Progenitor cell of endocrine pancreas (in vitro differentiated cells): Measurements from ENCODE around the gene LRRC27. TPM values are rescaled to one million over a fixed set of nuclear protein-coding genes. Genes with fewer than 3 reads are reported as not detected.
A peak's percentile ranks its signal among the peaks of the same experiment; 100 is the strongest.

Experiments used
- DNase-seq: peaks from one replicate; pipeline ENCODE4 v3.0.0; 2021; ENCODE audit warnings: low spot score; ENCODE audit not compliant: unreplicated experiment
- H3K27ac Mint-ChIP-seq: 2 replicates; pipeline ENCODE4 v1.8.0; 2021; ENCODE audit warnings: mild to moderate bottlenecking, moderate library complexity, mixed read lengths
- H3K27me3 Mint-ChIP-seq: 2 replicates; pipeline ENCODE4 v1.8.0; 2021; ENCODE audit warnings: mixed read lengths
- H3K36me3 Mint-ChIP-seq: 2 replicates; pipeline ENCODE4 v1.8.0; 2022; ENCODE audit warnings: mixed read lengths; ENCODE audit not compliant: insufficient read depth
- H3K4me1 Mint-ChIP-seq: 2 replicates; pipeline ENCODE4 v1.8.0; 2021; ENCODE audit warnings: low read depth, mixed read lengths
- H3K4me3 Mint-ChIP-seq: 2 replicates; pipeline ENCODE4 v1.8.0; 2021; ENCODE audit warnings: low read depth, mild to moderate bottlenecking, moderate library complexity, mixed read lengths
- H3K9me3 Mint-ChIP-seq: 2 replicates; pipeline ENCODE4 v1.8.0; 2021; ENCODE audit warnings: low read depth, mixed read lengths
- total RNA-seq: library from RNA; stranded (reverse); gene quantifications from 2 replicates; pipeline ENCODE4 v1.2.1, GENCODE V29; 2021
- TF ChIP-seq, protein P1 (sequence below): fragments of 200-600 bp; sonication (generic); IDR thresholded peaks from one replicate; pipeline ENCODE4 v1.5.0; 2021; ENCODE audit warnings: antibody characterized with exemption, mild to moderate bottlenecking; ENCODE audit not compliant: unreplicated experiment

LRRC27 gene
- total RNA-seq, 1 donor from 2014 or later = 22.1 TPM

DNA sequence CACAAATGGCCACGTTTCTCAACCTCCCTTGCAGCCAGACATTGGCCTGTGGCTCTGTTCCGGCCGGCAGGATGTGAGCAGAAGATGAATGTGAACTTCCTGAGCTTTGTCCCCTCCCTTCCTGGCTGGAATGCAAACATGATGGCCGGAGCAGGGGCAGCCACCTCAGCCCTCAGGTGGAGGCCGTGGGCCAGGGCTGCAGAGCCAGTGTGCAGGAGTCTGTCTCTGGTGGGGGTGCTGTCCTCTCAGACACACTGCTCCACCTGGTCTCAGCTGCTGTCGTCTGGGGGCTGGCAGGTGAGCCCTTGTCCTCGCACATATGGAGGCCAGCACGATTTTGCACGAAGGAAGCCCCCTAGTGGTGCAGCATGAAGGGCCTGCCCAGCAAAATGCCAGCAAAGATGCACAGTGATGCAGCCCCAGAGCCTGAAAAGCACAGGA lies 39.7 kb downstream of the LRRC27 start:
- no peak for DNase-seq
- no peak overlapping the region for H3K27ac Mint-ChIP-seq
- H3K27me3 Mint-ChIP-seq = peaks cover 5% of the 10 kb centered on the region
- TF ChIP-seq, protein P1, sequence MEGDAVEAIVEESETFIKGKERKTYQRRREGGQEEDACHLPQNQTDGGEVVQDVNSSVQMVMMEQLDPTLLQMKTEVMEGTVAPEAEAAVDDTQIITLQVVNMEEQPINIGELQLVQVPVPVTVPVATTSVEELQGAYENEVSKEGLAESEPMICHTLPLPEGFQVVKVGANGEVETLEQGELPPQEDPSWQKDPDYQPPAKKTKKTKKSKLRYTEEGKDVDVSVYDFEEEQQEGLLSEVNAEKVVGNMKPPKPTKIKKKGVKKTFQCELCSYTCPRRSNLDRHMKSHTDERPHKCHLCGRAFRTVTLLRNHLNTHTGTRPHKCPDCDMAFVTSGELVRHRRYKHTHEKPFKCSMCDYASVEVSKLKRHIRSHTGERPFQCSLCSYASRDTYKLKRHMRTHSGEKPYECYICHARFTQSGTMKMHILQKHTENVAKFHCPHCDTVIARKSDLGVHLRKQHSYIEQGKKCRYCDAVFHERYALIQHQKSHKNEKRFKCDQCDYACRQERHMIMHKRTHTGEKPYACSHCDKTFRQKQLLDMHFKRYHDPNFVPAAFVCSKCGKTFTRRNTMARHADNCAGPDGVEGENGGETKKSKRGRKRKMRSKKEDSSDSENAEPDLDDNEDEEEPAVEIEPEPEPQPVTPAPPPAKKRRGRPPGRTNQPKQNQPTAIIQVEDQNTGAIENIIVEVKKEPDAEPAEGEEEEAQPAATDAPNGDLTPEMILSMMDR = peak; percentile 44
- peaks cover 25% of the 10 kb centered on the region for H3K36me3 Mint-ChIP-seq
- peaks cover 1% of the 10 kb centered on the region for H3K4me1 Mint-ChIP-seq
- H3K4me3 Mint-ChIP-seq = no peak overlapping the region
- no peaks in the 10 kb centered on the region for H3K9me3 Mint-ChIP-seq

DNA sequence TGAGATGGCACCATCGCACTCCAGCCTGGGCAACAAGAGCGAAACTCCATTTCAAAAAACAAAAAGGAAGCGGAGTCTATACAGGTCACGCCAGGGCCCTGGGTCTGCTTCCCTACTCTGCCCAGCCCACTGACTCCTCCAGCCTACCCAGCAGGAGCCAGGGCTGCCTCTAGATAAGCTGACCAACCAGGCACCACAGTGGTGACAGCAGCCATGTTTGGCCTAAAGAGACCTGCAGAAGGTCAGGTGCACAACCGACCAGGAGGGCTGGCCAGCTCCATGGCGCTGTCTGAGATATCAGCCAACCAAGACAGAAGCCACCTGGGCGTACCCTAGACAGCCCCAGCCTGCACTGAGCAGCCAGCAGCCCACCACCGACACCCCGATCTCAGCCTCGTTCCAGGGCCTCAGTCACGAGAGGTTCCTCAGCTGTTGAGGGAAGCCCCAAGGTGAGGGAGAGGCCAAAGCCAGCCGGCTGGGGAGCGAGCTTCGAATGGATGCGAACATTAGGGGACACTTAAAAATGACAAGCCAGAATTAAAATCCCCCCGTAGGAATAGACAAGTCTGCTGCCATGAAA lies 40.6 kb downstream of the LRRC27 start:
- Mint-ChIP-seq H3K27ac (no peak overlapping the region), H3K4me1 (peaks cover 1% of the 10 kb centered on the region), H3K27me3 (peaks cover 5% of the 10 kb centered on the region), H3K36me3 (peaks cover 17% of the 10 kb centered on the region), H3K9me3 (no peaks in the 10 kb centered on the region), H3K4me3 (no peak overlapping the region)
- TF ChIP-seq, protein P1 = no peak
- DNase-seq = no peak

DNA sequence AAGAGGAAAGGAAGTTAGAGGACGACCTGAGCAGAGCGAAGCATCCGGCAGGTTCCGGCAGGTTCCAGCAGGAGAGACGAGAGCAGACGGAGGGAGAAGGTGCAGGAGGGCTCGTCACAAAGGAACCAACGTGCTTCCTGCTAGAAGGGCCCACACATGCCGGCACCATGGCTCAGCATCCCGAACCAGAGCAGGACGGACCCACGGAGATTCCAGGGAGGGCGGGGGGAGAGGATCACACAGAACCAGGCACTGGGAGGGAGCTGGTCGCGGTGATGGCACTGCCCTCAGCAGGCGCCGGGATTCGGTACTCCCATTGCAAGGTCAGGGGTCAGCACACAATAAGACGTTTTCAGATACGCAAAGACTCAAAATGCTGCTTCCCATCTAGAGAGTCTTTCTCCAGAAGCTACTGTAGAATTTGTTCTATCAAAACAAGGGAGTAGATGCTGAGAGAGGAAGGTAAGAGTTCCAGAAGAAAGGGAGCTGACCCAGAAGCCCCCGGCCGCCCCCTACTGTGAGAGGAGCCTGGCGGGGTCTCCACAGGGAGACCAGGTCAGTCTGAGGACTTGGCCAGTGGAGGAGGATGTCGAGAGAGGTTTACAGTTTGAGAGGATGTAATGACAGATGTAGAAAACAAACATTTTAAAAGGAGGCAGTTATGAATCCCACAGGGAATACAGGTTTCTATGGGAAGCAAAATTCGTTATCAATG lies 41.4 kb downstream of the LRRC27 start:
- no peak overlapping the region for H3K4me3 Mint-ChIP-seq
- H3K36me3 Mint-ChIP-seq = peaks cover 17% of the 10 kb centered on the region
- H3K27ac Mint-ChIP-seq = no peak overlapping the region
- H3K27me3 Mint-ChIP-seq = peaks cover 5% of the 10 kb centered on the region
- peaks cover 1% of the 10 kb centered on the region for H3K4me1 Mint-ChIP-seq
- TF ChIP-seq, protein P1 = no peak
- no peak for DNase-seq
- H3K9me3 Mint-ChIP-seq = no peaks in the 10 kb centered on the region

DNA sequence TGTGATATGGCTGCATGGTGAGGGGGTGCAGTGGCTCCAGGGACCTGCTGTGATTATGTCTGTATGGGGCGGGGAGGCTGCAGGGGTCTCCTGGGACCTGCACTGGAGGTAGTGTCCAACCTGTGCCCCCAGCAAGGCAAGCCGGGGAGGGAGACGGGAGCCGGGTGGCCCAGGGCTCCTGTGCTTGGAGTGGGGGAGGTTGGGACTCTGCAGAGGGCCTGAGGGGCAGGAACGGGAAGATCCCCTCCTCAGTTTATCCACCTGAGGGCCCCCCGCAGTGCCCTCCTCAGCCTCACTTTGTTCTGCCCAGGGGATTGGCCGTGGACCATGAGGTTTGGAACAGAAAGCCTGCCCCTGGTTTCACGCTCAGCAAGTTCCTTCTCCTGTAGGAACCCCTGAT lies 42.2 kb downstream of the LRRC27 start:
- Mint-ChIP-seq H3K27ac (no peak overlapping the region), H3K4me3 (no peak overlapping the region), H3K27me3 (peaks cover 5% of the 10 kb centered on the region), H3K36me3 (peaks cover 10% of the 10 kb centered on the region), H3K9me3 (peaks cover under 1% of the 10 kb centered on the region), H3K4me1 (peaks cover 1% of the 10 kb centered on the region)
- TF ChIP-seq, protein P1 = no peak
- no peak for DNase-seq

DNA sequence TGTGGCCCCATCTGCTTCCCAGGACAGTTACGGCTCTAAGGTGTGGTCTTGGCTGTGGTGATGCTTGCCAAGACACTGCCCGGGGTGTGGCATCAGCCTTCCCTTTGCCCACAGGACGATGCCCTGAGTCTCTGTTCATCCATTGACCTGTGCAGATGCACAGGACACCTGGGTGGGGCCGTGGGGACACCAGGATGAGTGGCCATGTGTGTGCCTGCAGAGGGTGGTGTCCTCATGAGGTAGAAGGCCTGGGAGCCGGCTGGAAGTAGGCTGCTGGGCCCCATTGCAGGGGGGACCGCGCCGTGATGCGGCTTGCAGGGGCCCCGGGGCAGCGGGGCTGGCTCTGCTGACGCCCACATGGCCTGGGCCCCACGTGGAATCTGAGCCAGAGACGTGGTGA lies 42.6 kb downstream of the LRRC27 start:
- peaks cover 4% of the 10 kb centered on the region for H3K9me3 Mint-ChIP-seq
- no peak overlapping the region for H3K27ac Mint-ChIP-seq
- H3K36me3 Mint-ChIP-seq = peaks cover 10% of the 10 kb centered on the region
- peaks cover 1% of the 10 kb centered on the region for H3K4me1 Mint-ChIP-seq
- peaks cover 7% of the 10 kb centered on the region for H3K27me3 Mint-ChIP-seq
- TF ChIP-seq, protein P1 = no peak
- H3K4me3 Mint-ChIP-seq = no peak overlapping the region
- DNase-seq = no peak
